ENCODE data around the gene DCANP1.

The DCANP1 gene

DNA sequence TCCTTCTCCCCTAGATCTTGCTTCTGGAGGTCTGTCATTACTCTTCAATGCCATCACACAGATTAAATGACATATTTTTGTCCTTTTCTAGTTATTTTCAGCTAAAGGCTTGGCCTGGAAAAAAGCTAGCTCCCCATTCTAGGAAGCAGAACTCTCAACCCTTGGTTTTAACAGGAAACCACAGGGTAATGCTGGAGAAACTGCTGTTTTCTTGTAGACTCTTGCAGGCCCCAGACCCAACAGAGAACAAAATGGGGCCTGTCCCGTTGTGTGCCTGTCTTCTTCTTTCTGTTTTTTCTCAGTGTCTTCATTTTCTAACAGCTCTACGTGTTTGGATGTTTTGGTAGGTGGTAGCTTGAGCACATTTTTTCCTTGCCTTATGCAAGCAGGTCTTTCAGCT, 21.5 kb downstream of the DCANP1 start:
- H3K4me3 ChIP-seq (ENCODE audit: control insufficient read depth, low read depth, low read length) = no peak overlapping the region
- no peak for DNase-seq (ENCODE audit: low read depth)
- TF ChIP-seq, protein P1, sequence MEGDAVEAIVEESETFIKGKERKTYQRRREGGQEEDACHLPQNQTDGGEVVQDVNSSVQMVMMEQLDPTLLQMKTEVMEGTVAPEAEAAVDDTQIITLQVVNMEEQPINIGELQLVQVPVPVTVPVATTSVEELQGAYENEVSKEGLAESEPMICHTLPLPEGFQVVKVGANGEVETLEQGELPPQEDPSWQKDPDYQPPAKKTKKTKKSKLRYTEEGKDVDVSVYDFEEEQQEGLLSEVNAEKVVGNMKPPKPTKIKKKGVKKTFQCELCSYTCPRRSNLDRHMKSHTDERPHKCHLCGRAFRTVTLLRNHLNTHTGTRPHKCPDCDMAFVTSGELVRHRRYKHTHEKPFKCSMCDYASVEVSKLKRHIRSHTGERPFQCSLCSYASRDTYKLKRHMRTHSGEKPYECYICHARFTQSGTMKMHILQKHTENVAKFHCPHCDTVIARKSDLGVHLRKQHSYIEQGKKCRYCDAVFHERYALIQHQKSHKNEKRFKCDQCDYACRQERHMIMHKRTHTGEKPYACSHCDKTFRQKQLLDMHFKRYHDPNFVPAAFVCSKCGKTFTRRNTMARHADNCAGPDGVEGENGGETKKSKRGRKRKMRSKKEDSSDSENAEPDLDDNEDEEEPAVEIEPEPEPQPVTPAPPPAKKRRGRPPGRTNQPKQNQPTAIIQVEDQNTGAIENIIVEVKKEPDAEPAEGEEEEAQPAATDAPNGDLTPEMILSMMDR (conservative IDR thresholded peaks at IDR 0.05; ENCODE audit: control insufficient read depth, insufficient read depth, low read depth, low read length) = no peak

DNA sequence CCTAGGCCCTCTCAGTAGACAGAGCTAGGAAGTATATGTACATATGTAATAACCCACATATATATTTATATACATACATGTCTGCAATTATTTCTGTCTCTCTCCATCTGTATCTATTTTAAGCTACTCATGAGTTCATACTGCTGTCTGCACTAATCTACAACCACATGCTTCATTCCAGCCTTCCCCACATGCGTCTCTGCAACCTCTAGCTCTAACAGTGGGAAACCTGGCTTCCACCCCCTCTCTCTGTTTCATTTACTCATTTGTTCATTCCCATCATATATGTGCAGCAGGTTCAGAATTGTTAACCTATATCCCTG, 23.3 kb downstream of the DCANP1 start:
- no peak for DNase-seq (ENCODE audit: low read depth)
- TF ChIP-seq, protein P1 (conservative IDR thresholded peaks at IDR 0.05; ENCODE audit: control insufficient read depth, insufficient read depth, low read depth, low read length) = no peak
- H3K4me3 ChIP-seq (ENCODE audit: control insufficient read depth, low read depth, low read length) = no peak overlapping the region

DNA sequence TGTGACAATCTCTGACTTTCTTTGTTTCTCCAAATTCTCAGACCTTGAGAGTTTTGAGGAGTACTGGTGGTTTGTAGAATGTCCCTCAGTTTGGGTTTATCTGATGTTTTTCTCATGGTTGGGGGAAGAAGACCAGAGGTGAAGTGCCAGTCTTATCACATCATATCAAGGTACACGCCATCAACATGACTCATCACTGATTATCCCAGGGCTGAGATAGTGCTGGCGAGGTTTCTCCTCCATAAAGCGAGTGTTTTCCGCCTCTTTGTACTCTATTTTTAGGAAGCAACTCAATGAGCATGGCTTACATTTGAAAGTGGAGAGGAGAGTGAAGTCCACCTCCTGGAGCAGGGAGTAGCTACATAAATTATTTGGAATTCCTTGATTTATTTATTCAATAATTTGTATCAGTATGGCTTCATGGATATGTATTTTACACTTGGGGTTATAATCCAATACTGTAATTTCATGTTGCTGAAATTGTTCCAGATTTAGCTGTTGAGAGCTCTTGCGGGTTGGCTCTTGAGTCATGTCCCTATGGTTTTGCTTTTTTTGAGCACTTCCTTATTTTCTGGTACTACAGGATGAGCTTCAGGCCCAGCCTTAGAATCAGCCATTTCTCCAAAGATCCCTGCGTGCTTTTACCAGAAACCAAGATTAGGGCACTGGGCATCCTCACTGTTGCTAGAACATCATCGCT, 23.9 kb downstream of the DCANP1 start:
- TF ChIP-seq, protein P1 (conservative IDR thresholded peaks at IDR 0.05; ENCODE audit: control insufficient read depth, insufficient read depth, low read depth, low read length) = no peak
- H3K4me3 ChIP-seq (ENCODE audit: control insufficient read depth, low read depth, low read length) = no peak overlapping the region
- DNase-seq (ENCODE audit: low read depth) = no peak

DNA sequence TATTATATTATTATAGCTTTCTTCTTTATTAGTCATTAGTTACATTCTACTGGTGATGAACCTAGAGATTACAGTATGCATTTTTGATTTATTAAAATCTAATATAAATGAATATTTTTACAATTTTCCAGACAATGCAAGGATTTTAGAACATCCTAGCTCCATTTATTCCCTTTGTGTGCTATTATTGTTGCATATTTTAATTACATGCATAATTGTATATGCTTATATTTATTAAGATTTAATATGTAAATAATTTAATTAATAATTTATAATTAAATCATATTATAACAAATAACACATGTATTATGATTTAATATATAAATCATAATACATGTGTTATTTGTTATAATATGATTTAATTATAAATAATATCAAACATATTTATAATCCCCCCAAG, 24.7 kb downstream of the DCANP1 start:
- H3K4me3 ChIP-seq (ENCODE audit: control insufficient read depth, low read depth, low read length) = no peak overlapping the region
- no peak for DNase-seq (ENCODE audit: low read depth)
- TF ChIP-seq, protein P1 (conservative IDR thresholded peaks at IDR 0.05; ENCODE audit: control insufficient read depth, insufficient read depth, low read depth, low read length) = no peak

DNA sequence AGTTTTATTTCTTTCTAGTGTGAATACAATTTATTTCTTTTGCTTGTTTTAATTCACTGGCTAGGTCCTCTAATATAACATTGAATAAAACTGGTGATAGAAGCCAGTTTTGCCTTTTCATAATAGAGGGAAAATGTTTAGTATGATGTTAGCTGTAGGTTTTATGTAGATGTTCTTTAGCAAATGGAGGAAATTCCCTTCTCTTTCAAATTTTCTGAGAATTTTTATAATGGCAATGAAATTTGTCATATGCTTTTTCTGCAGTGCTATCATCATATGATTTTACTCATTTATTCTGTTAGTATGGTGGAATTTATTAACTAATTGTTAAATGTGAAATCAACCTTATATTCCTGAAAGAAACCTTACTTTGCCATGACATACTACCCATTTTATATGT, 30.1 kb downstream of the DCANP1 start:
- TF ChIP-seq, protein P1 (conservative IDR thresholded peaks at IDR 0.05; ENCODE audit: control insufficient read depth, insufficient read depth, low read depth, low read length) = no peak
- DNase-seq (ENCODE audit: low read depth) = no peak
- H3K4me3 ChIP-seq (ENCODE audit: control insufficient read depth, low read depth, low read length) = no peak overlapping the region

DNA sequence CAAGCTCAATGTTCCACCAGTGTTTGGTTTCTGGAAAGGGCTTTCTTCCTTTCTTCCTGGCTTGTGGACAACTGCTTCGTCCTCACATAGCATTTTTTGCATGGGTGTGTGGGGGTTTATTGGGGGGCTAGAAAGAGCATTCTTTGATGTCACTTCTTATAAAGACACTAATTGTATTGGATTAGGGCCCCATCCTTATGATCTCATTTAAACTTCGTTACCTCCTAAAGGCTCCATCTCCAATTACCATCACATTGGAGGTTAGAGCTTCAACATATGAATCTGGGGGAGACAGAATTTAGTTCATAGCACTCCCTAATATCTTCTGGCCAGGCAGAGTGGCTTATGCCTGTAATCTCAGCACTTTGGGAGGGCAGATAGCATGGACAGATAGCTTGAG, 42.1 kb downstream of the DCANP1 start:
- TF ChIP-seq, protein P1 (conservative IDR thresholded peaks at IDR 0.05; ENCODE audit: control insufficient read depth, insufficient read depth, low read depth, low read length) = no peak
- no peak overlapping the region for H3K4me3 ChIP-seq (ENCODE audit: control insufficient read depth, low read depth, low read length)
- no peak for DNase-seq (ENCODE audit: low read depth)

DNA sequence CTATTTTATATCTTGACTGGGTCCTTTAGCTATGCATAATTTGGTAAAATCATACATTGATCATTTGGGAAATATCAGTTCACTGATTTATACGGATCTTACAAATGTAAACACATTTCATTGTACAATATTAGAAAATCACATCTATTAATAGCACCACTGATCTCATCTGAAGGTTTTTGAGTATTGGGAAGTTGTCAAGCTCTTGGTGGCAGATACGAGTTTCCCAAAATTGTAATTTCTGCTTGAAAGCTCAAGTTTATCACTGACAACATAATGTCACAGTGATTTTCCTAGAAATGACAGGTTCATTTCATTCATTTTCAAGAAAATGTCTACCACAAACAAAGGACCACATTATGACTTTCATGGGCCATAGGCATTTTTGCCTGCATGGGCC, 45.1 kb downstream of the DCANP1 start:
- TF ChIP-seq, protein P1 (conservative IDR thresholded peaks at IDR 0.05; ENCODE audit: control insufficient read depth, insufficient read depth, low read depth, low read length) = no peak
- DNase-seq (ENCODE audit: low read depth) = no peak
- no peak overlapping the region for H3K4me3 ChIP-seq (ENCODE audit: control insufficient read depth, low read depth, low read length)
